IMR-90 (cell line): ENCODE measurements around the gene RTCA. TPM values are rescaled to one million over a fixed set of nuclear protein-coding genes. Genes with fewer than 3 reads are reported as not detected.

Experiments used
- ATAC-seq: fragments of 200-7000 bp; cut with Tn5 transposase; 2 replicates; pipeline ENCODE4 v1.9.1; 2020; ENCODE audit warnings: low read depth, mild to moderate bottlenecking, moderate library complexity
- BruUV-seq: library from RNA; stranded (reverse); fragments of 400-500 nt; replicated peaks from 2 replicates; lab custom pipeline; 2021; lab: Mats Ljungman, UMichigan
- CTCF ChIA-PET: fragments of 300-600 bp; formaldehyde crosslinking; extraction: SDS; loops from one replicate; lab custom pipeline; 2021; ENCODE audit warnings: antibody characterized with exemption; lab: Yijun Ruan, JAX
- POLR2A ChIA-PET: fragments of 300-600 bp; sonication (Branson Sonifier 250); formaldehyde crosslinking; loops from one replicate; lab custom pipeline; 2022; ENCODE audit warnings: antibody characterized with exemption; ENCODE audit not compliant: unreplicated experiment; lab: Charles Lee
- DNase-seq: peaks from one replicate; pipeline ENCODE4 v3.0.0; 2013
- H2AFZ ChIP-seq: replicated peaks from 2 replicates; pipeline ENCODE3; 2013; ENCODE audit warnings: low read length, mild to moderate bottlenecking; ENCODE audit not compliant: poor library complexity
- H2AK5ac ChIP-seq: 2 replicates; pipeline ENCODE4 v1.6.1; 2013; ENCODE audit warnings: low read depth, low read length, inconsistent platforms
- H2AK9ac ChIP-seq: replicated peaks from 2 replicates; pipeline ENCODE3; 2013; ENCODE audit warnings: mild to moderate bottlenecking, low read depth, low read length, moderate library complexity; ENCODE audit not compliant: poor library complexity
- H2BK120ac ChIP-seq: 2 replicates; pipeline ENCODE4 v1.6.1; 2013; ENCODE audit warnings: low read depth, low read length, inconsistent platforms
- H2BK15ac ChIP-seq: 3 replicates; pipeline ENCODE4 v1.6.1; 2013; ENCODE audit warnings: low read depth, low read length, inconsistent platforms
- H2BK20ac ChIP-seq: 2 replicates; pipeline ENCODE4 v1.6.1; 2013; ENCODE audit warnings: low read depth, mild to moderate bottlenecking, inconsistent platforms, low read length, moderate library complexity
- H2BK5ac ChIP-seq: 2 replicates; pipeline ENCODE4 v1.6.1; 2013; ENCODE audit warnings: mild to moderate bottlenecking, low read depth, low read length, inconsistent platforms; ENCODE audit not compliant: poor library complexity, severe bottlenecking
- H3K14ac ChIP-seq: replicated peaks from 2 replicates; pipeline ENCODE4 v1.6.1; 2013; ENCODE audit warnings: low read depth, low read length, inconsistent platforms
- H3K18ac ChIP-seq: 2 replicates; pipeline ENCODE4 v1.6.1; 2013; ENCODE audit warnings: low read depth, low read length, control low read depth
- H3K23ac ChIP-seq: 2 replicates; pipeline ENCODE4 v1.6.1; 2013; ENCODE audit warnings: low read depth, low read length, inconsistent platforms
- H3K27ac ChIP-seq: 2 replicates; pipeline ENCODE4 v1.5.1; 2013; ENCODE audit warnings: mild to moderate bottlenecking, control low read depth, low read length; ENCODE audit not compliant: insufficient read depth
- H3K27me3 ChIP-seq: 2 replicates; pipeline ENCODE4 v1.6.1; 2013; ENCODE audit warnings: low read length; ENCODE audit not compliant: control insufficient read depth, insufficient read depth
- H3K36me3 ChIP-seq: 2 replicates; pipeline ENCODE4 v1.6.1; 2013; ENCODE audit warnings: low read length, mixed read lengths; ENCODE audit not compliant: control insufficient read depth, insufficient read depth
- H3K4ac ChIP-seq: 2 replicates; pipeline ENCODE4 v1.6.1; 2013; ENCODE audit warnings: low read depth, low read length, inconsistent platforms
- H3K4me1 ChIP-seq: 2 replicates; pipeline ENCODE4 v1.6.1; 2013; ENCODE audit warnings: low read length, mixed read lengths; ENCODE audit not compliant: control insufficient read depth, insufficient read depth
- H3K4me2 ChIP-seq: 2 replicates; pipeline ENCODE4 v1.6.1; 2013; ENCODE audit warnings: low read depth, mild to moderate bottlenecking, control low read depth, low read length, moderate library complexity
- H3K4me3 ChIP-seq: 2 replicates; pipeline ENCODE4 v1.5.1; 2013; ENCODE audit warnings: low read depth, mild to moderate bottlenecking, control low read depth, low read length, moderate library complexity; ENCODE audit not compliant: insufficient read depth
- H3K56ac ChIP-seq: 2 replicates; pipeline ENCODE4 v1.6.1; 2013; ENCODE audit warnings: low read length, inconsistent platforms; ENCODE audit not compliant: insufficient read depth; ENCODE audit errors: extremely low read depth
- H3K79me1 ChIP-seq, 2 experiments: 2 replicates each; pipeline ENCODE4 v1.6.1; 2013; ENCODE audit warnings: low read length in 2 of 2, inconsistent platforms in 1 of 2, low read depth in 1 of 2
- H3K9ac ChIP-seq: 2 replicates; pipeline ENCODE4 v1.6.1; 2013; ENCODE audit warnings: low read depth, low read length, control low read depth
- H3K9me1 ChIP-seq: 2 replicates; pipeline ENCODE4 v1.6.1; 2013; ENCODE audit warnings: low read length, inconsistent platforms; ENCODE audit not compliant: insufficient read depth
- H3K9me3 ChIP-seq: 2 replicates; pipeline ENCODE4 v1.6.1; 2013; ENCODE audit warnings: low read length; ENCODE audit not compliant: control insufficient read depth, insufficient read depth
- H4K20me1 ChIP-seq: 2 replicates; pipeline ENCODE4 v1.6.1; 2013; ENCODE audit warnings: low read length, inconsistent platforms; ENCODE audit not compliant: insufficient read depth
- H4K5ac ChIP-seq: 2 replicates; pipeline ENCODE4 v1.6.1; 2013; ENCODE audit warnings: mild to moderate bottlenecking, low read depth, low read length, control low read depth
- H4K8ac ChIP-seq, 2 experiments: 2 replicates each; pipeline ENCODE4 v1.6.1; 2013; ENCODE audit warnings: low read depth in 2 of 2, low read length in 2 of 2, control low read depth in 1 of 2, inconsistent platforms in 1 of 2
- H4K91ac ChIP-seq: 2 replicates; pipeline ENCODE4 v1.6.1; 2013; ENCODE audit warnings: low read depth, low read length, inconsistent platforms; ENCODE audit not compliant: insufficient read depth
- BHLHE40 ChIP-seq: fragments of 150-350 bp; IDR thresholded peaks from 2 replicates; pipeline ENCODE4 v1.6.1; 2016; ENCODE audit warnings: mild to moderate bottlenecking, low read depth, low read length
- CEBPB ChIP-seq: IDR thresholded peaks from 2 replicates; pipeline ENCODE4 v1.6.1; 2012; ENCODE audit warnings: low read depth, low read length, improper control_type of control experiment
- CHD1 ChIP-seq: IDR thresholded peaks from 2 replicates; pipeline ENCODE4 v1.6.1; 2012; ENCODE audit warnings: low read depth, low read length, improper control_type of control experiment
- ELK1 ChIP-seq: fragments of 150-350 bp; IDR thresholded peaks from 2 replicates; pipeline ENCODE4 v1.6.1; 2016; ENCODE audit warnings: low read depth, mild to moderate bottlenecking, low read length, moderate library complexity, borderline replicate concordance
- FOS ChIP-seq: fragments of 150-350 bp; IDR thresholded peaks from 2 replicates; pipeline ENCODE4 v1.6.1; 2016; ENCODE audit warnings: low read depth, low read length
- MAFK ChIP-seq: IDR thresholded peaks from 2 replicates; pipeline ENCODE4 v1.6.1; 2012; ENCODE audit warnings: low read depth, low read length, improper control_type of control experiment
- MXI1 ChIP-seq: IDR thresholded peaks from 2 replicates; pipeline ENCODE4 v1.6.1; 2012; ENCODE audit warnings: low read depth, mild to moderate bottlenecking, low read length, moderate library complexity, borderline replicate concordance
- NFE2L2 ChIP-seq: fragments of 150-350 bp; IDR thresholded peaks from 2 replicates; pipeline ENCODE4 v1.6.1; 2016; ENCODE audit warnings: low read depth, mild to moderate bottlenecking, low read length
- POLR2A ChIP-seq: IDR thresholded peaks from 2 replicates; pipeline ENCODE4 v1.6.1; 2012; ENCODE audit warnings: mild to moderate bottlenecking, low read depth, low read length
- RAD21 ChIP-seq: IDR thresholded peaks from 2 replicates; pipeline ENCODE4 v1.6.1; 2012; ENCODE audit warnings: low read length, improper control_type of control experiment
- RCOR1 ChIP-seq: IDR thresholded peaks from 2 replicates; pipeline ENCODE4 v1.6.1; 2012; ENCODE audit warnings: mild to moderate bottlenecking, low read length, improper control_type of control experiment; ENCODE audit not compliant: insufficient replicate concordance
- RFX5 ChIP-seq: IDR thresholded peaks from 2 replicates; pipeline ENCODE4 v1.8.0; 2012; ENCODE audit warnings: low read depth, mild to moderate bottlenecking, low read length, moderate library complexity
- SMC3 ChIP-seq: fragments of 150-350 bp; IDR thresholded peaks from 2 replicates; pipeline ENCODE4 v1.6.1; 2016; ENCODE audit warnings: low read depth, mild to moderate bottlenecking, antibody characterized with exemption, low read length, moderate library complexity
- USF2 ChIP-seq: fragments of 150-350 bp; IDR thresholded peaks from 2 replicates; pipeline ENCODE4 v1.6.1; 2017; ENCODE audit warnings: mild to moderate bottlenecking, antibody characterized with exemption, low read length, low read depth
- WGBS, 2 experiments: methylation state at CpG; one replicate each; pipeline versions ENCODE4 v1.1.5 to v1.1.7; 2013; ENCODE audit warnings: missing lambda C conversion rate in 2 of 2; ENCODE audit not compliant: insufficient read length in 1 of 2; ENCODE audit errors: extremely low coverage in 2 of 2; 5-methylcytosine and 5-hydroxymethylcytosine counted together
- dilution Hi-C: fragments of 300-500 bp; cut with HindIII; formaldehyde crosslinking; loops from one replicate; pipeline ENCODE4 v1.14.3; 2018; ENCODE audit warnings: low sequenced_read_pairs; ENCODE audit not compliant: unreplicated experiment
- in situ Hi-C: fragments of 300-500 bp; cut with MboI; formaldehyde crosslinking; loops from 3 replicates; pipeline ENCODE4 v1.14.3; 2019; ENCODE audit warnings: low sequenced_read_pairs, inconsistent platforms, mixed read lengths
- intact Hi-C: fragments of 100-400 bp; cut with micrococcal nuclease; formaldehyde crosslinking; loops from 2 replicates; pipeline ENCODE4 v1.10.0; 2022
- polyA plus RNA-seq, 3 experiments: library from polyadenylated mRNA; depleted of rRNA; stranded (reverse); fragments of >200 nt; gene quantifications; 2 replicates each; pipeline ENCODE4 v1.2.3, GENCODE V29; 2012; ENCODE audit warnings: low replicate concordance in 1 of 3
- total RNA-seq: library from RNA; depleted of rRNA; stranded (reverse); fragments of >200 nt; gene quantifications from 2 replicates; pipeline ENCODE4 v1.2.3, GENCODE V29; 2012

Gene RTCA
- total and polyA plus RNA-seq, 2 of the 4 experiments (the other 2 are of a cell fraction): 26.9 to 29.6 TPM

DNA sequence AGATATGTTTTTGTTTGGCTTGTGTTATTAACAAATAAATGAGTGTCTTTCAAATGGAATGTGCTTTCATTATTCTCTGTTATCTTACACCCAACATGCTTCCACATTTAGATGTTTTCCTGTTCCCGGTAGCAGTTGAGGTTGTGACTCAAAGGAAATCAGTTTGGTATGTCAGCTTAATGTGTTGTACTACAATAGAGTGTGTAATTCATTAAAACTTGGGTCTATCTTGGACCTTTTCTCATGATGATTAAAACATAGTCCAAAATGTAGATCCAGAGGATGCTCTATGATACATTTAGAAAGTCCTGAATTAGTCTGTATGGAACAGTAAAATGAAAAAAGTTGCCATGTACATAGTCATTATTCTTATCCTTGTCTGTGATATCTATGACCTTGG lies 26.7 kb downstream of the RTCA start:
- intact Hi-C loops: loop anchor here (5.0 kb wide), 1 partner anchor 165 kb away; no protein-coding TSS in a partner anchor

More for the DNA sequence above, 26.7 kb downstream of the RTCA start:
- no peak overlapping the region for H2BK120ac ChIP-seq
- POLR2A ChIA-PET: no interaction called here
- no peaks in the 10 kb centered on the region for H4K20me1 ChIP-seq
- no peak overlapping the region for H4K91ac ChIP-seq
- H3K27ac ChIP-seq: no peak overlapping the region
- H3K4ac ChIP-seq: no peak overlapping the region
- H2BK20ac ChIP-seq: no peak overlapping the region
- no peak overlapping the region for H3K4me2 ChIP-seq
- no peak overlapping the region for H2AK9ac ChIP-seq
- TF ChIP-seq MAFK: no peak
- TF ChIP-seq RFX5: no peak
- TF ChIP-seq BHLHE40: no peak
- TF ChIP-seq MXI1: no peak
- no peak for TF ChIP-seq RCOR1
- TF ChIP-seq NFE2L2: no peak
- TF ChIP-seq USF2: no peak
- TF ChIP-seq CHD1: no peak
- TF ChIP-seq FOS: no peak
- TF ChIP-seq POLR2A: no peak
- TF ChIP-seq CEBPB: no peak
- TF ChIP-seq SMC3: no peak
- no peak for TF ChIP-seq RAD21
- no peak for TF ChIP-seq ELK1
- ATAC-seq (no peak), DNase-seq (peak; percentile 3)
- H2AK5ac ChIP-seq: no peak overlapping the region
- no TSS peak for BruUV-seq
- no peak overlapping the region for H2BK5ac ChIP-seq
- in situ Hi-C loops (no loop called here), dilution Hi-C loops (no loop called here)
- no peaks in the 10 kb centered on the region for H3K27me3 ChIP-seq
- no peak overlapping the region for H4K5ac ChIP-seq
- no peaks in the 10 kb centered on the region for H3K9me3 ChIP-seq
- no peak overlapping the region for H4K8ac ChIP-seq
- peaks cover 22% of the 10 kb centered on the region; the same call in 1 of the 2 replicates for H3K36me3 ChIP-seq
- H3K23ac ChIP-seq: no peak overlapping the region
- no peak overlapping the region for H2BK15ac ChIP-seq
- no peak overlapping the region for H3K56ac ChIP-seq
- no peaks in the 10 kb centered on the region for H3K4me1 ChIP-seq
- WGBS, 2 experiments: no CpG with 5 or more reads among the region's 1 CpG
- H3K18ac ChIP-seq: no peak overlapping the region
- no peak overlapping the region for H3K4me3 ChIP-seq
- no peaks in the 10 kb centered on the region for H3K79me1 ChIP-seq
- H2AFZ ChIP-seq: no peak overlapping the region
- H3K14ac ChIP-seq: no peak overlapping the region
- CTCF ChIA-PET: no interaction called here
- H3K9ac ChIP-seq: no peak overlapping the region
- H3K9me1 ChIP-seq: no peaks in the 10 kb centered on the region
